GM18873 (cell line): ENCODE measurements around the gene SLC7A4.

Source experiments
- ATAC-seq: cut with Tn5 transposase; IDR thresholded peaks from one replicate; pipeline ENCODE4 v1.9.1; 2021; ENCODE audit warnings: mild to moderate bottlenecking, moderate library complexity, moderate number of reproducible peaks; ENCODE audit not compliant: unreplicated experiment, low FRiP score

Gene SLC7A4

GRCh38 chr22:21000207-21000986 is 32.0 kb downstream of the SLC7A4 start:
- no peak for ATAC-seq

DNA sequence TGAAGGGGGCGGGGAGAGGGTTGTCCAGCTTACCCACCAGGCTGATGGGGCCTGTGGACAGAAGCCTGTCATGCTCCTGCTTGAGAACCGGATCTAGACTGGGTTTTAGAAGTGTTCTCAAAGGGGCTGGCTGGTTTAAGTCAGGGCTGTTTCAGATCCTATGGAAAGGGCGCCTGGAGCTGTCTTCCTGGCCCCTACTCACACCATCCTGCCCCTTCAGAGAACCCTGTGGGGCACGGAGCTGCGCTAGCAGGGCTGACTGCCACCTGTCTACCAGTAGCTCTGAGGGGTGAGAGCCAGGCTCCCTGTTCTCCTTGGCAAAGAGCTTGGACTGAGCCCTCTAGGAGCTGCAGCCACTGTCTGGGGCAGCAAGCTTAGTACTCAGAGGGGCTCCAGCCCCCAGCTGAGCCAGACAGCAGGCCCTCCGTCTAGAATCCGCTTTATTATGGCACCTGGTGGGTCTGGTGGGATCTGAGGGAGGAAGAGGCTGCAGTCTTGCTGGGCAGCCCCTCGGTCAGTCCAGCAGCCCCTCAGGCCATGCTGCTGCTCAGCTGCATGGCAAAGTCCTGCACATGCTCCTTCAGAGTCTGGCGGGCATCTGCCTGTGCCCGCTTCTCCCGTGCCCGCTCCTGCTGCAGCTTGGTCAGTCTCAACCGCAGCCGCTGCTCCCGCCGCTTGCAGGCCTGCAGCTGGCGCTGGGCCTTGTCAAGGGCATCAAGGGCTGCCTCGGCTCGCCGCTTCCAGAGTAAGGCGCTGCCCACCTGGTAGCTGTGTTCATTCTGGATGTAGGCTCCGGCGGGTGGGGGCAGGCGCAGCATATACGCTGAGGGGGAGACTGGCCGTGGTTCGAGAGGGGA is 32.8 kb downstream of the SLC7A4 start:
- no peak for ATAC-seq

DNA sequence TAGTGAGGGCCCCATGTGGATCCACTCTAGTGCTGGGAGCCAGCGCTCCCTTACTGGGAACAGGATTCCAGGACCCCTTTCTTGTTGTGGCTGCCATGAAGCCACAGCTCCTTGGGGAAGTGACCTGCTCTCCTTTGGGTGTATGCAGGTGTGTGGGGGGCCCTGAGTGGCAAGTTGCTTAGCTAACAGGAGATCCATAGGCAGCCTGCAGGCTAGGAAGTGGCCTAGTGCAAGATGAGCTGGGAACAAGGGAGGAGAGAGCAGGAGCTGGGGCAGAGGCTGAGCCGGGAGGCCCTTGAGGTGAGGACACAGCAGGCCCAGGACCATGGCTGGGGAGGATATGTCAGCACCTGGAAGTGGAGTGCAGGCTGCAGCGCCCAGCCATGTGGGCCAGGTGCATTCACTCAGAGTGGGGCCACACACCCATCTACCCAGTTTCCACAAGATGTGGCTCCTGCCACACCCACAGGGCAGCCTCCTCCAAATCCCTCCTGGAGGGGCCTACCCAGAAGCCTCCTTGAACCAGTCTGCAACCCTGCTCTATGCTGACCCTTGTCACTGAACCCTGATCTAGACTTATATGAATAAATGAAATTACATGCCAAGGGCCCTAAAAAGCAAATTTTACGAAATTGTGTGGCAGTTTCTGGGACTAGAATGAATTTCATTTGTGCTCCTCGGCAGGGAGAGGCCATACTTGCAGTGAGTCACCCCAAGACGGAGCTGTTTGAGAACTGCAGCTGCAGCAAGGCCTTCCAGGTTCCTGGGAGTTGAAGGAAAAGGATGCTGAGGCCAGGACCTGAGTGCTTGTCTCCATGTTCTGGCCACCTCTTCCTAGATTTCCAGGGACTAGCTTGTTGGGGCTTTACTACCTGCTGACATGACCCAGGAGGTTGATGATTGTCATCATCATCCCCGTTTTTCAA is 33.7 kb downstream of the SLC7A4 start:
- no peak for ATAC-seq

DNA sequence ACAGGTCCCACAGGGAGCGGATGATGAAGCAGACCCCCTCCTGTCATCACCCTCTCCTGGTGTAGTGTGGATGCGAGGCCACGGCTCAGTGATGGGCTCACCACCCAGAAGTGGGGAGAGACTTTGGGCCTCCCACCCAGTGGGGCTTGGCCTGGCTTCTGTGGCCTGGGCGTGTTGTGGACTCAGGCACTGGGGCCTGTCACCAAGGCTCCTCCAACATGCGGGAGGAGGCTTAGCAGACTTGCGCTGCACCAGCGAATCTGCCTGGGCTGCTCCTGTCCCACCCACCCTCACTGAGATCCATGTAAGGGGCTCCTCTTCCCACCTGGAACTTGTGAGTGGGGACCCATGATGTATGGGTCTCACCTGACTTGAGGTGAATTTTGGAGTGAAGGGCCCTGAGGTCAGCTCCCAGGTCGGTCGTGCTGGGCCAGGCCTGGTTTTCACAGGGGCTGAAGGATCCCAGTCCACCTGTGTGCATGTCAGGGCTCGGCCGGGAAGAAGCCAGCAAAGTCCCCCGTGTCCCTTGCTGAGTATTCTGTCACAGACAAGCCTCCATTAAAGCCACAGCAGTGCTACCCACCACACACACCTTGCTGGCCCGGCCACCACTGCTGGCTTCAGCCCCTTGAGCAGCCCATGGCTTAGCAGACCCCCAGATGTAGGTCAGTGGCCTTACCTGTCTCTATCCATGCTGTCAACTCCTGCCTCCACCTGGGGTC is 34.7 kb downstream of the SLC7A4 start:
- no peak for ATAC-seq

GRCh38 chr22:20996598-20997535 is 35.5 kb downstream of the SLC7A4 start:
- ATAC-seq, result no peak

GRCh38 chr22:20996031-20996410 is 36.3 kb downstream of the SLC7A4 start:
- no peak for ATAC-seq

DNA sequence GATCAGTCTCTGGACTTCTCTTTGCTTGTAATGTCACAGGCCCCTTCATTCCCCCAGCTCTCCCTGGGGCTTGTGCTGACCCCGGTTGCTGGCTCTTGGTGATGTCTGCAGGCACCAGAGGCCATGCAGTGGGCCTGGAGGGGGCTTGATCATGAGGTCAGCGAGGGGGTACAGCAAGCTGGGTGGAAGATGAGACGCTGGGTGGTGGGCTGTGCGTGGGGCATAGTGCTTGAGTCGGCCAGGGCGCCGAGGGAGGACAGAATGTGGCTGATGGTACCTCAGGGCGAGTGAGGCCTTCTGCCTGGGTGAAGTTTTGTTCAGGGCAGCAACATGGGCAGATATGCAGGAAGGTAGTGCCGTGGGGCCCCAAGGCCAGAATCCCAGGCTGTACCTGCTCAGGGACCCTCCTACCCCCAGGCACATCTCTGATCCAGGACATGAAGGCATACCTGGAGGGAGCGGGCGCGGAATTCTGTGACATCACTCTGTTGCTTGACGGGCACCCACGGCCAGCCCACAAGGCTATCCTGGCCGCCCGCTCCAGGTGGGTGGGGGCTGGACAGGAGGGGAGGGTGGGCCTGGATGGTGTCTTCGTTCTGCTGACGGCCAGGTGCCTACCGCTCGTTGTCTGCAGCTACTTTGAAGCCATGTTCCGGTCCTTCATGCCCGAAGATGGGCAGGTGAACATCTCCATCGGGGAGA is 36.9 kb downstream of the SLC7A4 start:
- ATAC-seq, result no peak

DNA sequence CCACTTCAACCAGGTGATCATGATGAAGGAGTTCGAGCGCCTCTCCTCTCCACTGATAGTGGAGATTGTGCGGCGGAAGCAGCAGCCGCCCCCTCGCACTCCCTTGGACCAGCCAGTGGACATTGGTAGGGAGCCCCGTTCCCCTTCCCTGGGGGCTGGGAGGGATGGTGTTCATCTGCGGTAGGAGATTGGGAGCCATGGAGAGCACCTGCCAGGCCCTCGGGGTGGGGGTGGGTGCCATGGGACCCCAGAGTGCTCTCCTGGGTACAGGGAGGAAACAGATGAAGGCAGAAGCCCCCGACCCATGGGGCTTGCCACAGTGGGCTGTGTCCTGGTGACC is 37.5 kb downstream of the SLC7A4 start:
- no peak for ATAC-seq

DNA sequence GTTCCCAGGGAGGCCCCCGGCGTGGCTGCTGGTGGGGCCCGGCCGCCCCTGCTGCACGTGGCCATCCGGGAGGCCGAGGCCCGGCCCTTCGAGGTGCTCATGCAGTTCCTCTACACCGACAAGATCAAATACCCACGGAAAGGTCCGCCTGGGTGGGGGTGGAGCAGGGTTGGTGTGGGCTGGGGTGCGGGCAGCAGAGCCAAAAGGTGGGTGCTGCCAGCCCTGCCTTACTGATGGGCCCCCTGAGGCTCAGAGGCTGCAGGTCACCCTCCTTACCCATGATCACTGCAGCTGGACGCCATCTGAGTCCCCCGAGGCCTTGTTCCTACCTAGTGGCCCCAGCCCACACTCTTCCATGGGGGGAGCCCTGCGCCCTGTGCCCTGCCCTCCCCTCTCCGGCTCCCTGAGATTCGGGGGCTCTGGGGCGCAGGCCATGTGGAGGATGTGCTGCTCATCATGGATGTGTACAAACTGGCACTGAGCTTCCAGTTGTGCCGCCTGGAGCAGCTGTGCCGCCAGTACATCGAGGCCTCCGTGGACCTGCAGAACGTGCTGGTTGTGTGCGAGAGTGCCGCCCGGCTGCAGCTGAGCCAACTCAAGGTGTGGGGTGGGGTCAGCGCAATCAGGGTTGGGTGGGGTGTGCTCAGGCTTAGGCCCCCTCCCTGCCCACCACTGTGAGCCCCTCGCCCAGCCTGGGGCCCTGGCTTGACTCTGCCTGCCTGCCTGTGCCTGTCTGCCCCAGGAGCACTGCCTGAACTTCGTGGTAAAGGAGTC is 38.0 kb downstream of the SLC7A4 start:
- ATAC-seq, result no peak

DNA sequence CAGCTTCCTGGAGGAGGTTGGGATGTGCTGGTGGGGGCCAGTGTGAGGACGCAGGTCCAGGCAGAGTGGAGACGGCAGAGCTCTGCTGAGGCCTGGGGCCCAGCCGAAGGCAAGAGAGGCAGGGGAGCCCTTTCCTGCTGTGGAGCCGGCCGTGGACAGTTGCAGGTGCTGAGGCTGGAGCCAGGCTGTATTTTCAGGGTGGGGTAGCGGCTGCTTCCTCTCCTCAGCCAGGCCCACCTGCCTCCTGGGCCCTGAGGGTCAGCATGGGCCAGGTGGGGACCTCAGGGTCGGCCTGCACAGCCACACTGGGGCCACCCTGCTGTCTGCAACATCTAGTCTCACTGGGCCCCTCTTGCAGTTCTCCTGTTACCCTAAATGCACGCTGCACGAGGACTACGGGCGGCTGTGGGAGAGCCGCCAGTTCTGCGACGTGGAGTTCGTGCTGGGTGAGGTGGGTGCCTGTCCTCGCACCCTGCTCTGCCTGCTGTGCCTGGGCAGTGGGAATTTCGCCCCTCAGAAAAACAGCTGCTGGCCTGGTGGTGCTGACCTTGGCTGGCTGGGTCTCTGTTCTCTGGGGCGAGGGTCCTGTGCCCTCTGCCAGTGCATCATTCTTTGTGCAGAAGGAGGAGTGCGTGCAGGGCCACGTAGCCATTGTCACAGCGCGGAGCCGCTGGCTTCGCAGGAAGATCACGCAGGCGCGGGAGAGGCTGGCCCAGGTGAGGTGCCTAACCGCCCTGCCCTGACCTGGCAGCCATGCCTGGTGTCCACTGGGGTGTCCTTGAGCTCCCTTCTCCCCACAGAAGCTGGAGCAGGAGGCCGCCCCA is 38.8 kb downstream of the SLC7A4 start:
- ATAC-seq, result no peak

DNA sequence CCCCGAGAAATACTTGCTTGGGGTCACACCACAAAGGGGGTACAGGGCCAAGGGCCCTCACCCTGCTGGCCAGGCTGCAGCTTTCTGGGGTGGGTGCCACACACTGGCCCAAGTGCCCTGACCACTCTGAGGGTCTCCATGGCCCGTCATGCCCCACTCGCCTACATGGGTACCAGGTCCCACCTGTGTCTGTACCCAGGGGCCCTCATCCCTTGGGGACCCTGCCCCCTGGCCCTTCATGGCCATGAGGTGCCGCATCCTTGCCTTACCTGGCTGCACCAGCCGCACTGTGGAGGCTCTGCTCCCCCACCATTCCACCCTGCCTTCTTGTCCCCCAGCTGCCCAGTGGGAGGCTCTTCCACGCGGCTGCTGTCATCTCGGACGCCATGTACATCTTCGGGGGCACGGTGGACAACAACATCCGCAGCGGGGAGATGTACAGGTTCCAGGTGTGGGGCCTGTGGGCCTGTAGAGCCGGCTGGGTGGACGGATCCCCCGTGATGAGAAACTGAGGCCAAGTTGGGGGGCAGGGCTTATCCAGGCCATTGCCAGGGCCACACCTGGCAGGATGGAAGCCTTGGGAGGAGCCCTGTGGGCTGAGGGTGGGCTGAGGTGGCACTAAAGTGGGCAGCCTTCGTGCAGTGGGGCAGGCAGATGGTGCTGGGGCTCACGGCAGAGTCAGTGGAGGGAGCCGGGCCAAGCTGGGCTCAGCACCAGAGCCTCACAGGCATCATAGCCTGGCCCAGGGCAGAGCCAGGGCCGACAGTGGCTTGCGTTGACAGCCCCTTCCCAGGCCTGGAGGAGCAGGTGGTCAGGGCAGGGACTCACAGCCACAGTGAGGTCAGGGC is 39.7 kb downstream of the SLC7A4 start:
- no peak for ATAC-seq

DNA sequence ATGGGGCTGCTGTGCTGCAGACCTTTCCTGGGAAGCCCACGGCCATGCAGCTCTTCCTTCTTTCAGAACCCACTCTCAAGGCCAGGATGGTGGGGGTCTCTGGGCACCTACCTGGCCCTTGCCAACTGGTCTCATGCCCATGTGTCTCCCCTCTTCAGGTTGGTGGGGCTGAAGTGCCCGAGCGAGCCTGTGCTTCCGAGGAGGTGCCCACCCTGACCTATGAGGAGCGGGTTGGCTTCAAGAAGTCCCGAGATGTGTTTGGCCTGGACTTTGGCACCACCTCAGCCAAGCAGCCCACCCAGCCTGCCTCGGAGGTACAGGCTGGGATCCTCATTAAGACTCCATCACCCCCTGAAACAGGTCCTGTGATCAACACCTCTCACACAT is 40.3 kb downstream of the SLC7A4 start:
- ATAC-seq, result no peak

DNA sequence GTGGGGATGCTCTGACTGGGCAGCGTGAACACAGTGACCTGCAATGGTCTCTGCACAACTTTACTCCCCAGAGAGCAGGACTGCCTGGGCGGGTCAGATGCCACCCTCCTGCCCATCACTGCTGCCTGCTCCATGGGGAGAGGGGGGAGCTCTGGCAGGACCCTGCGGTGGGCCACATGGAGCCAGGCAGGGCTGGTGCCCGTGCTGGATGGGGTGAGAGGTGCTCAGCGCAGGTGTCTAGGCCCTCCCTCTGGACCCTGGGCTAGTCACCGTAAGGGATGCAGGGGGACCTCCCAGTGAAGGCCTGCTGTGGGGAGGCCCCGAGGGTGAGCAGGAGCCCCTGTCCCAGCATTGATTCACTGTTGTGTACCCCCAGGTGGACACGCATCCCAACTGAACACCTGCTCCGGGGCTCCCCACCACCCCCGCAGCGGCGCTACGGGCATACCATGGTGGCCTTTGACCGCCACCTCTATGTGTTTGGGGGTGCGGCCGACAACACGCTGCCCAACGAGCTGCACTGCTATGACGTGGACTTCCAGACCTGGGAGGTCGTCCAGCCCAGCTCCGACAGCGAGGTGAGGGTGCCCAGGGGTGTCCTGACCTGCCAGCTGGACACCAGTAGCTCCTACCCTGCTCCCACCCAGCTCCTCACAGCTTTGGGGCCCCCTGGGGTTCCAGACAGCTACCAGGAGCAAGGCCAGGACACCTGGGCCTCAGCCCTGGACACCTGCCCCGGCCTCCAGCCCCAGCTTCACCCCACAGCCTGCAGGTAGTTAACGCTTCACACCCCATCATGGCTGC is 40.9 kb downstream of the SLC7A4 start:
- no peak for ATAC-seq

GRCh38 chr22:20990184-20991180 is 41.9 kb downstream of the SLC7A4 start:
- no peak for ATAC-seq
